Measurements from ENCODE around the gene IQCF5. TPM values are rescaled to one million over a fixed set of nuclear protein-coding genes. Genes with fewer than 3 reads are reported as not detected.

Gene IQCF5
- total RNA-seq, 1 experiment from 2014 or later: not detected

- Mint-ChIP-seq H3K9me3 (peaks cover 28 to 37% of the 10 kb centered on the region in 2 experiments), H3K4me1 (peaks cover 0 to 3% of the 10 kb centered on the region in 2 experiments; a peak in 2 of 4 replicates), H3K27ac (no peak overlapping the region), H3K4me3 (no peak overlapping the region), H3K36me3 (ENCODE audit: insufficient read depth in 1 of 3, low read depth in 3 of 3) (peaks cover 13 to 33% (median 18%) of the 10 kb centered on the region in 3 experiments; a peak in 6 of 7 replicates), H3K27me3 (ENCODE audit: low read depth) (peaks cover 10% of the 10 kb centered on the region)
- Histone ChIP-seq H3K23me2 (ENCODE audit: insufficient read length, low read depth, low read length, poor library complexity, severe bottlenecking) (no peaks in the 10 kb centered on the region), H3K4me2 (ENCODE audit: insufficient read depth, insufficient read length, low read length) (no peak overlapping the region), H4K8ac (replicated peaks; ENCODE audit: insufficient read length, low read depth, low read length) (no peak overlapping the region), H3K79me1 (ENCODE audit: insufficient read depth, low read depth, low read length, poor library complexity, severe bottlenecking) (no peaks in the 10 kb centered on the region), H3K27ac (ENCODE audit: insufficient read length, low read depth, low read length) (no peak overlapping the region), H2BK15ac (ENCODE audit: low read depth, low read length) (no peak overlapping the region), H3K4ac (ENCODE audit: low read depth, low read length) (no peak overlapping the region), H3K56ac (ENCODE audit: insufficient read length, low read depth, low read length) (no peak overlapping the region), H2AFZ (ENCODE audit: low read length) (no peak overlapping the region), H3K4me1 (ENCODE audit: insufficient read depth, low read length) (no peaks in the 10 kb centered on the region), H2BK5ac (ENCODE audit: insufficient read length, low read length) (no peak overlapping the region), H3K23ac (ENCODE audit: insufficient read length, low read depth, low read length) (no peak overlapping the region), H3K9me3 (ENCODE audit: control insufficient read depth, low read depth, low read length) (no peaks in the 10 kb centered on the region), H3K9ac (ENCODE audit: extremely low read depth, insufficient read length, low read length) (no peak overlapping the region), H4K20me1 (ENCODE audit: control insufficient read depth, insufficient read depth, insufficient read length) (no peaks in the 10 kb centered on the region), H3T11ph (ENCODE audit: low read length) (no peak overlapping the region), H2BK120ac (ENCODE audit: low read depth, low read length, poor library complexity, severe bottlenecking) (no peak overlapping the region), H3K14ac (ENCODE audit: insufficient read depth, low read length) (no peak overlapping the region), H3K18ac (ENCODE audit: insufficient read length, low read depth, low read length) (no peak overlapping the region), H2BK12ac (ENCODE audit: insufficient read length, low read depth, low read length) (no peak overlapping the region), H4K91ac (ENCODE audit: insufficient read length, low read depth, low read length) (no peak overlapping the region), H4K5ac (ENCODE audit: insufficient read length, low read depth, low read length) (no peak overlapping the region), H2BK20ac (ENCODE audit: low read depth, low read length, poor library complexity, severe bottlenecking) (no peak overlapping the region), H2AK5ac (ENCODE audit: insufficient read length, low read length) (no peak overlapping the region), H3K27me3 (ENCODE audit: insufficient read depth, low read length) (no peaks in the 10 kb centered on the region), H3K79me2 (ENCODE audit: insufficient read depth, low read length) (no peaks in the 10 kb centered on the region)
- no peak for TF ChIP-seq CTCF (conservative IDR thresholded peaks at IDR 0.05)
- no peak for DNase-seq
- no CpG with 5 or more reads among the region's 4 CpGs for WGBS (ENCODE audit: extremely low coverage, insufficient read length, low lambda C conversion rate)
Observed at GRCh38 chr3:51908026-51908425, 32.6 kb upstream of the IQCF5 start.

All from H9 (cell line).